CD14-positive monocyte (primary cell): ENCODE results near the gene CTNNA2. TPM values are rescaled to one million over a fixed set of nuclear protein-coding genes. Genes with fewer than 3 reads are reported as not detected.

ENCODE experiments used
- DNase-seq, 3 donors: peaks; one replicate each; pipeline ENCODE4 v3.0.0-alpha.2; 2011 to 2022
- H2AFZ ChIP-seq: 2 replicates; pipeline ENCODE4 v1.6.0; 2012; ENCODE audit warnings: mild to moderate bottlenecking, low read depth, low read length, inconsistent platforms; ENCODE audit not compliant: insufficient read depth, poor library complexity, severe bottlenecking
- H3K27ac ChIP-seq, 2 donors: 1 replicate in 1 of 2; 2 replicates in 1 of 2; pipeline ENCODE4 v1.5.1; 2012 to 2013; ENCODE audit warnings: low read length in 2 of 2, control low read depth in 1 of 2, inconsistent platforms in 1 of 2, low read depth in 1 of 2, mild to moderate bottlenecking in 1 of 2
- H3K27me3 ChIP-seq, 2 donors: one replicate each; pipeline versions ENCODE4 v1.6.0 to v1.6.1; 2011 to 2013; ENCODE audit warnings: low read length in 2 of 2; ENCODE audit not compliant: control insufficient read depth in 2 of 2, insufficient read depth in 2 of 2
- H3K36me3 ChIP-seq, 2 donors: replicated peaks in 1 of 2; 1 replicate in 1 of 2; 2 replicates in 1 of 2; pipeline versions ENCODE4 v1.5.1 to v1.6.1; 2012 to 2013; ENCODE audit warnings: low read length in 2 of 2, control low read depth in 1 of 2, inconsistent platforms in 1 of 2, mild to moderate bottlenecking in 1 of 2; ENCODE audit not compliant: insufficient read depth in 2 of 2, control insufficient read depth in 1 of 2
- H3K4me1 ChIP-seq, 2 donors: 1 replicate in 1 of 2; 2 replicates in 1 of 2; pipeline versions ENCODE4 v1.5.1 to v1.6.1; 2012 to 2013; ENCODE audit warnings: low read length in 2 of 2, control low read depth in 1 of 2, inconsistent platforms in 1 of 2, mild to moderate bottlenecking in 1 of 2, moderate library complexity in 1 of 2; ENCODE audit not compliant: insufficient read depth in 2 of 2, control insufficient read depth in 1 of 2
- H3K4me2 ChIP-seq: replicated peaks from 2 replicates; pipeline ENCODE3; 2012; ENCODE audit warnings: low read length, moderate library complexity, mild to moderate bottlenecking; ENCODE audit not compliant: poor library complexity, severe bottlenecking; ENCODE audit errors: extremely low read depth
- H3K4me3 ChIP-seq, 3 experiments: fragments of 200-600 bp in 1 of 3; sonication (generic) in 1 of 3; replicated peaks in 1 of 3; 1 replicate in 2 of 3; 2 replicates in 1 of 3; pipeline ENCODE4 v1.5.1; 2011 to 2013; ENCODE audit warnings: low read length in 3 of 3, mild to moderate bottlenecking in 3 of 3, control low read depth in 2 of 3, low read depth in 2 of 3, inconsistent platforms in 1 of 3, moderate library complexity in 1 of 3
- H3K79me2 ChIP-seq: 2 replicates; pipeline ENCODE4 v1.6.0; 2012; ENCODE audit warnings: mild to moderate bottlenecking, control low read depth, inconsistent platforms, low read length, moderate library complexity; ENCODE audit not compliant: insufficient read depth
- H3K9ac ChIP-seq: 2 replicates; pipeline ENCODE4 v1.6.0; 2017; ENCODE audit warnings: low read length, mild to moderate bottlenecking; ENCODE audit not compliant: insufficient read depth, poor library complexity, severe bottlenecking
- H3K9me3 ChIP-seq, 2 donors: replicated peaks in 1 of 2; 1 replicate in 1 of 2; 2 replicates in 1 of 2; pipeline versions ENCODE4 v1.5.1 to v1.6.1; 2012 to 2013; ENCODE audit warnings: low read length in 2 of 2, control low read depth in 1 of 2; ENCODE audit not compliant: control insufficient read depth in 1 of 2, insufficient read depth in 1 of 2
- H4K20me1 ChIP-seq: 2 replicates; pipeline ENCODE4 v1.6.0; 2012; ENCODE audit warnings: mild to moderate bottlenecking, low read length, control low read depth, moderate library complexity; ENCODE audit not compliant: insufficient read depth
- H3K27ac Mint-ChIP-seq, 7 donors: one replicate each; pipeline ENCODE4 v1.8.0; 2020; ENCODE audit warnings: mild to moderate bottlenecking in 7 of 7, mixed read lengths in 7 of 7, moderate library complexity in 6 of 7, inconsistent platforms in 2 of 7
- H3K27me3 Mint-ChIP-seq, 3 donors: one replicate each; pipeline ENCODE4 v1.8.0; 2021 to 2022; ENCODE audit warnings: low read depth in 3 of 3, mild to moderate bottlenecking in 3 of 3, mixed read lengths in 3 of 3, moderate library complexity in 3 of 3, inconsistent platforms in 1 of 3
- H3K36me3 Mint-ChIP-seq, 2 donors: one replicate each; pipeline ENCODE4 v1.8.0; 2020; ENCODE audit warnings: mixed read lengths in 2 of 2, inconsistent platforms in 1 of 2, mild to moderate bottlenecking in 1 of 2
- H3K4me1 Mint-ChIP-seq: one replicate; pipeline ENCODE4 v1.8.0; 2020; ENCODE audit warnings: mild to moderate bottlenecking, mixed read lengths
- H3K4me3 Mint-ChIP-seq, 2 donors: one replicate each; pipeline ENCODE4 v1.8.0; 2020; ENCODE audit warnings: mild to moderate bottlenecking in 2 of 2, mixed read lengths in 2 of 2, moderate library complexity in 1 of 2
- H3K9me3 Mint-ChIP-seq, 7 donors: one replicate each; pipeline ENCODE4 v1.8.0; 2020 to 2022; ENCODE audit warnings: mixed read lengths in 7 of 7, mild to moderate bottlenecking in 6 of 7, moderate library complexity in 6 of 7, inconsistent platforms in 2 of 7
- WGBS: methylation state at CpG from one replicate; pipeline ENCODE4 v1.1.5; 2013; ENCODE audit warnings: missing lambda C conversion rate; ENCODE audit not compliant: insufficient coverage; 5-methylcytosine and 5-hydroxymethylcytosine counted together
- intact Hi-C, 2 donors: fragments of 100-400 bp; cut with micrococcal nuclease; formaldehyde crosslinking; loops; one replicate each; pipeline versions ENCODE4 v1.15.0 to v1.15.1; 2023
- polyA plus RNA-seq, 3 donors: library from polyadenylated mRNA; depleted of rRNA in 1 of 3; unstranded in 2 of 3; stranded (reverse) in 1 of 3; fragments of 300-500 nt in 2 of 3; fragments of >200 nt in 1 of 3; fragmentation: Illumina TruSeq in 2 of 3; gene quantifications; 1 replicate in 2 of 3; 2 replicates in 1 of 3; pipeline ENCODE4 v1.2.3, GENCODE V29; 2012 to 2021
- TF ChIP-seq, protein P1 (sequence below): fragments of 200-600 bp; IDR thresholded peaks from one replicate; pipeline ENCODE4 v1.8.0; 2022; ENCODE audit warnings: antibody characterized with exemption, mild to moderate bottlenecking

CTNNA2 gene
- polyA plus RNA-seq, 3 donors: not detected

GRCh38 chr2:80361904-80362303 is 849.1 kb downstream of the CTNNA2 start:
- no peaks in the 10 kb centered on the region for H3K36me3 ChIP-seq
- H3K9me3 ChIP-seq: peaks cover 0 to 3% of the 10 kb centered on the region in 2 donors
- H4K20me1 ChIP-seq: no peaks in the 10 kb centered on the region
- intact Hi-C loops: no loop called here
- H3K9ac ChIP-seq: no peak overlapping the region
- Mint-ChIP-seq H3K36me3 (no peaks in the 10 kb centered on the region), H3K4me3 (no peak overlapping the region), H3K27me3 (peaks cover 0 to 4% (median 2%) of the 10 kb centered on the region in 3 donors), H3K9me3 (peaks cover 0 to 4% (median 2%) of the 10 kb centered on the region in 7 donors), H3K4me1 (peaks cover 3% of the 10 kb centered on the region), H3K27ac (no peak overlapping the region)
- no peak overlapping the region for H3K27ac ChIP-seq
- H2AFZ ChIP-seq: no peak overlapping the region
- no peaks in the 10 kb centered on the region for H3K27me3 ChIP-seq
- no peak overlapping the region for H3K4me2 ChIP-seq
- no peak for DNase-seq
- H3K4me1 ChIP-seq: no peaks in the 10 kb centered on the region
- H3K4me3 ChIP-seq: no peak overlapping the region
- TF ChIP-seq, protein P1, sequence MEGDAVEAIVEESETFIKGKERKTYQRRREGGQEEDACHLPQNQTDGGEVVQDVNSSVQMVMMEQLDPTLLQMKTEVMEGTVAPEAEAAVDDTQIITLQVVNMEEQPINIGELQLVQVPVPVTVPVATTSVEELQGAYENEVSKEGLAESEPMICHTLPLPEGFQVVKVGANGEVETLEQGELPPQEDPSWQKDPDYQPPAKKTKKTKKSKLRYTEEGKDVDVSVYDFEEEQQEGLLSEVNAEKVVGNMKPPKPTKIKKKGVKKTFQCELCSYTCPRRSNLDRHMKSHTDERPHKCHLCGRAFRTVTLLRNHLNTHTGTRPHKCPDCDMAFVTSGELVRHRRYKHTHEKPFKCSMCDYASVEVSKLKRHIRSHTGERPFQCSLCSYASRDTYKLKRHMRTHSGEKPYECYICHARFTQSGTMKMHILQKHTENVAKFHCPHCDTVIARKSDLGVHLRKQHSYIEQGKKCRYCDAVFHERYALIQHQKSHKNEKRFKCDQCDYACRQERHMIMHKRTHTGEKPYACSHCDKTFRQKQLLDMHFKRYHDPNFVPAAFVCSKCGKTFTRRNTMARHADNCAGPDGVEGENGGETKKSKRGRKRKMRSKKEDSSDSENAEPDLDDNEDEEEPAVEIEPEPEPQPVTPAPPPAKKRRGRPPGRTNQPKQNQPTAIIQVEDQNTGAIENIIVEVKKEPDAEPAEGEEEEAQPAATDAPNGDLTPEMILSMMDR: no peak
- H3K79me2 ChIP-seq: no peaks in the 10 kb centered on the region

DNA sequence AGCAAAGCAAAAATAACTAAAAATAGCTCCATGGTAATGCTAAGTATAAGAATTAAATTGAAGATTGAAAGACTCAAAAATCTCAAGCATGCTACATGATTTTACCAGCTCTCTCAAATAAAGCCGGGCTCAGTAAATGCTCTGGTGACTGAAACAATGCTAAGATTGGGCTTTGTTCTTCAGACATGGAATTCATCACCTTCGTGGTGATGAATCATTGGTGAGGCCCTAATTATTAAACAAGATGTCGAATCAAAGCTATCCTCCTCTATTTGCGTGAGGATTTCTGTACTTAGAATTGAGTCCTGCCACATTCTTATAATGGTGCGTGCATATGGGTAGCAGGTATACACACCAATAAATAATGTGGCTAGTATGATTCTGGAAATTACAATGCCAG is 850.5 kb downstream of the CTNNA2 start:
- no peak overlapping the region for H3K27ac Mint-ChIP-seq
- no peaks in the 10 kb centered on the region for H4K20me1 ChIP-seq
- peaks cover 0 to 4% (median 0%) of the 10 kb centered on the region in 7 donors for H3K9me3 Mint-ChIP-seq
- peaks cover 0 to 3% (median 2%) of the 10 kb centered on the region in 3 donors for H3K27me3 Mint-ChIP-seq
- H2AFZ ChIP-seq: no peak overlapping the region
- H3K4me1 ChIP-seq: no peaks in the 10 kb centered on the region
- no peak for DNase-seq
- no peak overlapping the region for H3K4me2 ChIP-seq
- H3K9me3 ChIP-seq: peaks cover 0 to 3% of the 10 kb centered on the region in 2 donors
- H3K36me3 ChIP-seq: no peaks in the 10 kb centered on the region
- 100% methylated on average over 1 of the region's 5 CpGs for WGBS
- H3K36me3 Mint-ChIP-seq: no peaks in the 10 kb centered on the region
- H3K4me1 Mint-ChIP-seq: peaks cover 3% of the 10 kb centered on the region
- H3K4me3 ChIP-seq: no peak overlapping the region
- no peaks in the 10 kb centered on the region for H3K79me2 ChIP-seq
- no peak overlapping the region for H3K4me3 Mint-ChIP-seq
- intact Hi-C loops: no loop called here
- H3K27me3 ChIP-seq: no peaks in the 10 kb centered on the region
- no peak overlapping the region for H3K27ac ChIP-seq
- TF ChIP-seq, protein P1: no peak
- no peak overlapping the region for H3K9ac ChIP-seq
